Stimulated activated CD4-positive, alpha-beta T cell treated with anti-CD3 and anti-CD28 coated beads, Interleukin-12 subunit alpha, Interleukin-12 subunit beta, amount 100 ng/mL, for 24 hours (primary cell): ENCODE results near the gene SLC5A10.
A peak's percentile ranks its signal among the peaks of the same experiment; 100 is the strongest.

Experiments used
- DNase-seq, 2 experiments: peaks; one replicate each; pipeline ENCODE4 v3.0.0-alpha.2; 2020; ENCODE audit warnings: low read depth in 2 of 2

The SLC5A10 gene

GRCh38 chr17:19002805-19003542, 51.0 kb downstream of the SLC5A10 start:
- DNase-seq: no peak

- DNase-seq: peak; percentile 22 to 48
These were observed 51.8 kb downstream of the SLC5A10 start for GRCh38 chr17:19003543-19004420.

- DNase-seq: peak; percentile 79 to 89
These were observed 52.6 kb downstream of the SLC5A10 start, which contains the start of gene FAM83G for GRCh38 chr17:19004421-19005136. TSS of gene FAM83G (minus strand) at chr17:19004764. CDS start at chr17:19004041, 723 bp downstream.

- no peak for DNase-seq
These were observed 53.3 kb downstream of the SLC5A10 start for GRCh38 chr17:19005137-19005773.

GRCh38 chr17:19005789-19006430, 53.9 kb downstream of the SLC5A10 start:
- DNase-seq: no peak

GRCh38 chr17:19006698-19007097, 54.7 kb downstream of the SLC5A10 start:
- DNase-seq: no peak

GRCh38 chr17:19009970-19010369, 58.0 kb downstream of the SLC5A10 start:
- no peak for DNase-seq

- DNase-seq: no peak
These were observed 59.0 kb downstream of the SLC5A10 start for GRCh38 chr17:19010729-19011505.

- DNase-seq: no peak
These were observed 59.6 kb downstream of the SLC5A10 start for GRCh38 chr17:19011581-19011980.

- no peak for DNase-seq
These were observed 60.5 kb downstream of the SLC5A10 start for GRCh38 chr17:19012171-19013080.

GRCh38 chr17:19013226-19013625, 61.3 kb downstream of the SLC5A10 start:
- no peak for DNase-seq

GRCh38 chr17:19013806-19014627, 62.1 kb downstream of the SLC5A10 start:
- DNase-seq: no peak

- DNase-seq: no peak
These were observed 62.8 kb downstream of the SLC5A10 start for GRCh38 chr17:19014628-19015215.

GRCh38 chr17:19015428-19015827, 63.5 kb downstream of the SLC5A10 start:
- no peak for DNase-seq

- no peak for DNase-seq
These were observed 64.3 kb downstream of the SLC5A10 start for GRCh38 chr17:19016297-19016696.

GRCh38 chr17:19016881-19017280, 64.9 kb downstream of the SLC5A10 start:
- no peak for DNase-seq

- DNase-seq: no peak
These were observed 65.4 kb downstream of the SLC5A10 start for GRCh38 chr17:19017401-19017800.
